ENCODE data around the gene AGRN.

GRCh38 chr1:1020415-1021009 lies 592 bp downstream of the AGRN start:
- no peak for TF ChIP-seq TARDBP (IDR thresholded peaks at IDR 0.05)
- no peak for TF ChIP-seq SP1 (IDR thresholded peaks at IDR 0.05)
- TF ChIP-seq NFRKB (IDR thresholded peaks at IDR 0.05): no peak
- TF ChIP-seq L3MBTL2 (conservative IDR thresholded peaks at IDR 0.05): no peak
